ENCODE data around the gene FAM117A.
A peak's percentile ranks its signal among the peaks of the same experiment; 100 is the strongest.

The FAM117A gene

GRCh38 chr17:49694847-49695697 lies 68.9 kb downstream of the FAM117A start:
- TF ChIP-seq REST (IDR thresholded peaks at IDR 0.05; ENCODE audit: low read depth) (no peak), RAD21 (IDR thresholded peaks at IDR 0.05; ENCODE audit: low read depth) (peak; percentile 93)

GRCh38 chr17:49692751-49693150 lies 71.2 kb downstream of the FAM117A start:
- TF ChIP-seq CEBPB (IDR thresholded peaks at IDR 0.05) (no peak), REST (IDR thresholded peaks at IDR 0.05; ENCODE audit: low read depth) (no peak), TAF1 (IDR thresholded peaks at IDR 0.05; ENCODE audit: low read depth) (no peak), CREB1 (IDR thresholded peaks at IDR 0.05; ENCODE audit: low read depth) (no peak), FOXM1 (IDR thresholded peaks at IDR 0.05; ENCODE audit: borderline replicate concordance, low read depth) (no peak), TEAD4 (IDR thresholded peaks at IDR 0.05) (no peak), ZBTB7A (IDR thresholded peaks at IDR 0.05; ENCODE audit: low read depth) (no peak), MAX (IDR thresholded peaks at IDR 0.05) (no peak), EP300 (IDR thresholded peaks at IDR 0.05; ENCODE audit: borderline replicate concordance) (no peak), NFIC (IDR thresholded peaks at IDR 0.05) (no peak), TCF12 (IDR thresholded peaks at IDR 0.05; ENCODE audit: low read depth) (no peak), RAD21 (IDR thresholded peaks at IDR 0.05; ENCODE audit: low read depth) (no peak), YY1 (IDR thresholded peaks at IDR 0.05; ENCODE audit: low read depth) (no peak), USF1 (IDR thresholded peaks at IDR 0.05) (no peak), EGR1 (IDR thresholded peaks at IDR 0.05) (no peak)

- TF ChIP-seq YY1 (IDR thresholded peaks at IDR 0.05; ENCODE audit: low read depth) (no peak), CREB1 (IDR thresholded peaks at IDR 0.05; ENCODE audit: low read depth) (no peak), TCF12 (IDR thresholded peaks at IDR 0.05; ENCODE audit: low read depth) (no peak), RAD21 (IDR thresholded peaks at IDR 0.05; ENCODE audit: low read depth) (no peak), MAX (IDR thresholded peaks at IDR 0.05) (no peak), TEAD4 (IDR thresholded peaks at IDR 0.05) (no peak), TAF1 (IDR thresholded peaks at IDR 0.05; ENCODE audit: low read depth) (no peak), CEBPB (IDR thresholded peaks at IDR 0.05) (no peak), REST (IDR thresholded peaks at IDR 0.05; ENCODE audit: low read depth) (no peak), EP300 (IDR thresholded peaks at IDR 0.05; ENCODE audit: borderline replicate concordance) (no peak), FOXM1 (IDR thresholded peaks at IDR 0.05; ENCODE audit: borderline replicate concordance, low read depth) (no peak), USF1 (IDR thresholded peaks at IDR 0.05) (no peak), EGR1 (IDR thresholded peaks at IDR 0.05) (no peak), NFIC (IDR thresholded peaks at IDR 0.05) (no peak), ZBTB7A (IDR thresholded peaks at IDR 0.05; ENCODE audit: low read depth) (no peak)
Observed at GRCh38 chr17:49691677-49692191, 72.2 kb downstream of the FAM117A start.

GRCh38 chr17:49691086-49691676 lies 72.8 kb downstream of the FAM117A start:
- no peak for TF ChIP-seq USF1 (IDR thresholded peaks at IDR 0.05)
- no peak for TF ChIP-seq TCF12 (IDR thresholded peaks at IDR 0.05; ENCODE audit: low read depth)
- no peak for TF ChIP-seq CREB1 (IDR thresholded peaks at IDR 0.05; ENCODE audit: low read depth)
- TF ChIP-seq FOXM1 (IDR thresholded peaks at IDR 0.05; ENCODE audit: borderline replicate concordance, low read depth) = no peak
